Fibroblast of mammary gland (primary cell): ENCODE results near the gene ATP2C2.

Experiments used
- DNase-seq: peaks from one replicate; pipeline ENCODE4 v3.0.0-alpha.2; 2010; ENCODE audit warnings: low read depth
- H3K4me3 ChIP-seq: 2 replicates; pipeline ENCODE4 v1.5.1; 2011; ENCODE audit warnings: low read depth, mild to moderate bottlenecking, low read length, moderate library complexity; ENCODE audit not compliant: control insufficient read depth
- TF ChIP-seq, protein P1 (sequence below): conservative IDR thresholded peaks from 2 replicates; pipeline ENCODE4 v1.5.1; 2011; ENCODE audit warnings: low read depth, low read length, inconsistent platforms; ENCODE audit not compliant: control insufficient read depth, insufficient read depth

The ATP2C2 gene

DNA sequence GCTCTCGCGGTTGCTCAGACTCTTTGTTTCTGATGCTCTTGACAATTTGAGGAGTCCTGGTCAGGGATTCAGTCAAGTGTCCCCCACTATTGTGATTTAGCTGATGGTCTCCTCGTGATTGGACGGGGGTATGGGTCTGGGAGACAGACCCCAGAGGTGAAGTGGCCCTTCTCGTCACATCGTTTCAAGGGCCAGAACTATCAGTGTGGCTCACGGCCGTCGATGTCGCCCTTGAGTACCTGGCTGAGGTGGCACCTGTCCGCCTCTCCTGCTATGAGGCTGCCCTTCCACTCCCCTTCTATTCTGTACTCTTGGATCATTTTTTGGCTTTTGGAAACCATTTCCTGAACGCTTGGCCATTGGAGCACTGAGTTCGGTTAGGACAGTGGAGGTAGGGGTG lies 143.5 kb downstream of the ATP2C2 start:
- no peak for DNase-seq
- H3K4me3 ChIP-seq, result no peak overlapping the region
- TF ChIP-seq, protein P1, sequence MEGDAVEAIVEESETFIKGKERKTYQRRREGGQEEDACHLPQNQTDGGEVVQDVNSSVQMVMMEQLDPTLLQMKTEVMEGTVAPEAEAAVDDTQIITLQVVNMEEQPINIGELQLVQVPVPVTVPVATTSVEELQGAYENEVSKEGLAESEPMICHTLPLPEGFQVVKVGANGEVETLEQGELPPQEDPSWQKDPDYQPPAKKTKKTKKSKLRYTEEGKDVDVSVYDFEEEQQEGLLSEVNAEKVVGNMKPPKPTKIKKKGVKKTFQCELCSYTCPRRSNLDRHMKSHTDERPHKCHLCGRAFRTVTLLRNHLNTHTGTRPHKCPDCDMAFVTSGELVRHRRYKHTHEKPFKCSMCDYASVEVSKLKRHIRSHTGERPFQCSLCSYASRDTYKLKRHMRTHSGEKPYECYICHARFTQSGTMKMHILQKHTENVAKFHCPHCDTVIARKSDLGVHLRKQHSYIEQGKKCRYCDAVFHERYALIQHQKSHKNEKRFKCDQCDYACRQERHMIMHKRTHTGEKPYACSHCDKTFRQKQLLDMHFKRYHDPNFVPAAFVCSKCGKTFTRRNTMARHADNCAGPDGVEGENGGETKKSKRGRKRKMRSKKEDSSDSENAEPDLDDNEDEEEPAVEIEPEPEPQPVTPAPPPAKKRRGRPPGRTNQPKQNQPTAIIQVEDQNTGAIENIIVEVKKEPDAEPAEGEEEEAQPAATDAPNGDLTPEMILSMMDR, result no peak

DNA sequence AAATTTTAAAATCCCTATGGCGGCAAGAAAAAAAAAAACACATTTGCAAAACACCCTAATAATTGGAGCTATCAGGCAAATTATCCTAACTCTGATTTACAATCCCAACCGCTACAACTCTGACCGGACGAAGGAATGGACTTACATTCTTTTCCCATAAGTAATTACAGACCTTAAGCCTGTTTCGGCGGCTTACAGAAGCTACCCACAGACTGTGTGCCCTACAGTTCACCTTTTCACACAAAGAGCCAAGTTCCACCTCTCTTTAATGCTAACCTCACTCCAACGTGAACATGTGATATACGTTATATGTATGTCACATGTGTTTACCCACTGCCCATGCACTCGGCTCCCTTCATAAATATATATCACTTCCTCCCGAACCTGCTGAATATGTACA lies 144.8 kb downstream of the ATP2C2 start:
- TF ChIP-seq, protein P1, result no peak
- peak; percentile 17 for DNase-seq
- H3K4me3 ChIP-seq, result no peak overlapping the region

DNA sequence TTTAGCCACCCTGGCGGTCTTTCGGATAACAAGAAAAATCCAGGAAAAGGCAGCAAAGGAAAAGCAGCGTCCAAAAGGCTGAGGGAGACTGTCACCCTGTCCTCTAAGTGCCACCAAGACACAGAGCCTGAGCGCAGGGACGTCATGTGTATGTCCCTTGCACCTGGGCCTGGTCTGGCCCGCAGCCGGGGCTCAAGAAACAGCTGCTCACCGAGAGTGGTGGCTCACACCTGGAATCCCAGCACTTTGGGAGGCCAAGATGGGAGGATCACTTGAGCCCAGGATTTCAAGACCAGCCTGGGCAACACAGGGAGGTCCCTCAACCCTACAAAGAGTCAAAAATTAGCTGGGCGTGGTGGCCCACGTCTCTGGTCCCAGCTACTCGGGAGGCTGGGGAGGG lies 145.3 kb downstream of the ATP2C2 start:
- TF ChIP-seq, protein P1, result no peak
- H3K4me3 ChIP-seq, result no peak overlapping the region
- no peak for DNase-seq
